SK-MEL-5 (cell line): ENCODE data around the gene IRX3. TPM values are rescaled to one million over a fixed set of nuclear protein-coding genes. Genes with fewer than 3 reads are reported as not detected.

Experiments
- DNase-seq: peaks from one replicate; pipeline ENCODE4 v3.0.0-alpha.2; 2016; ENCODE audit warnings: low read depth, low spot score
- in situ Hi-C: cut with HindIII; loops from 2 replicates; pipeline ENCODE4 v1.10.0; 2016; ENCODE audit warnings: low sequenced_read_pairs, high pct_unique_total_duplicates, low pct_unique_long_range_greater_than_20kb
- total RNA-seq: library from RNA; depleted of rRNA; stranded (reverse); fragments of >200 nt; shearing (Covaris generic); gene quantifications from 2 replicates; pipeline ENCODE4 v1.2.3, GENCODE V29; 2014

The IRX3 gene
- total RNA-seq, 1 experiment from 2014 or later = 15.9 TPM

DNA sequence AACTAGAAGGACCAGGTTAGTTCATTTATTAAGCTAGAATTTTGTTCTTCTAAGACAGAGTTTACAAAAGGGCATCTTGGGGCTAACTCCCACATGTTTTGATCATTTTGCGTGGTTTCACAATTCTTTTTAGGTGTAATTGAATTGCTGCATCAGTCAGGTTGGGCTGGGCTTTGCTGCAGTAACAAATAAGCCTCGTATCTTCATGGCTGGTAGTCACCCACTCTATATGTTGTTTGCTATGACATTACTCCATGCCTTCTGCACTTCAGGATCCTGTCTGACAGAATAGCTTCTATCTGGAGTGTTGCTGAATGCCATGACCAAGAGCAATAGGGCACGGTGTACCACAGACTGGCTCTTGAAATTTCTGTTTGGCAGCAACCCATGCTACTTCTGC lies 10.6 kb upstream of the IRX3 start:
- no peak for DNase-seq
- in situ Hi-C loops = no loop called here

DNA sequence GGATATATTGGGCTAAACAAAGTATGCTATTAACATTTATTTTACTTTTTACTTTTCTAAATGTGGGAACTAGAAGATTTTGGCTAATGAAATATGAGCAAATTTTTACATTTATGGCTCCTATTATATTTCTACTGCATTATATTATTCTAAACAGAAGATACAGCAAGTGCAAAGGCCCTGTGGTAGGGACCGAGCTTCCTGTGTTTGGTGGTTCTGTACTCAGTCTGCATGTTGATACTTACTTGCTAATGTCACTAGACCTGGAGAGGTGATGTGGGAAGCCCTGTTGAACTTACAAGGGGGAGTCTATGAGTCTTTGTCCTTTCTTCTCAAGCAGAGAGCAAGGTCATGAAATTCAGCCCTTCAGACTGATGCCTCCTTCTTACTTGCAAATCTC lies 10.0 kb upstream of the IRX3 start:
- DNase-seq = no peak
- in situ Hi-C loops = no loop called here

DNA sequence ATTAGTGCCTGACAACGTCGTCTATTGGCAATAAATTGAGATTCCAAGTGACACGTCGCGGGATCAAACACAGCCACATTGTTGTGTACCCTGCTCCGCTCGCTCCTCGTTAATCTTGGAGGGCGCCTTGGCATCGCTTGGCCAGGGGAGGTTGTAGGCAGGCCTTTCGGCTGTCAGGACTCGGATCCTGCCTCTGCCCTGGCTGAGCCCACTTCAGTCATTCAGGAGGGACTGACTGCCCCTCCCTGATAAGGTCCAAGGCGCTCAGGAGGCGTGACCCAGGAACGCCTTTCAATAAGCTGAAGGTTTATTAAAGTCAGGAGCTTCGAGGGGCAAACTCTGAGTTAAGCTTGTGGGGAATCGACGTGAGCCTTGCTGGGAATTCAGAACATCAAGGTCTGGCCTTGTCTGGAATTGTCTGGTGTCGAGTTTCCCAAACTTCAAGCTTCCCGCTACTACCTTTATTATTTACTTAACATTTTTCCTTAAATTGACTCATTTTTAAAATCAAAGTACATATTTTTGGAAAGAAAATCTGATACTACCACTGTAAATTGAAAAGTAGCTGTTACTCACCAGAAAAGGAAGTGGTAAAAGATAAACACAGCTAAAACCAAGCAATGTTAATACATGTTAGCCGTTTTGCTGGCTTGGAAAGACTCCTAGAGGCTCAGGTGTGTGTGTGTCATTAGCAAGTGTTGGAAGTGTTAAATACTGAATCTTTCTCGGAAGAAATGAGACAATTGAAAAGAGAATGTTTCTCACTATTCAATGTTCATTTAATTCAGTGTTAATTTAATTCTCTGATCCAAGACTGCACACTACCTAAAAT lies 5.3 kb upstream of the IRX3 start:
- DNase-seq = no peak
- in situ Hi-C loops = no loop called here

DNA sequence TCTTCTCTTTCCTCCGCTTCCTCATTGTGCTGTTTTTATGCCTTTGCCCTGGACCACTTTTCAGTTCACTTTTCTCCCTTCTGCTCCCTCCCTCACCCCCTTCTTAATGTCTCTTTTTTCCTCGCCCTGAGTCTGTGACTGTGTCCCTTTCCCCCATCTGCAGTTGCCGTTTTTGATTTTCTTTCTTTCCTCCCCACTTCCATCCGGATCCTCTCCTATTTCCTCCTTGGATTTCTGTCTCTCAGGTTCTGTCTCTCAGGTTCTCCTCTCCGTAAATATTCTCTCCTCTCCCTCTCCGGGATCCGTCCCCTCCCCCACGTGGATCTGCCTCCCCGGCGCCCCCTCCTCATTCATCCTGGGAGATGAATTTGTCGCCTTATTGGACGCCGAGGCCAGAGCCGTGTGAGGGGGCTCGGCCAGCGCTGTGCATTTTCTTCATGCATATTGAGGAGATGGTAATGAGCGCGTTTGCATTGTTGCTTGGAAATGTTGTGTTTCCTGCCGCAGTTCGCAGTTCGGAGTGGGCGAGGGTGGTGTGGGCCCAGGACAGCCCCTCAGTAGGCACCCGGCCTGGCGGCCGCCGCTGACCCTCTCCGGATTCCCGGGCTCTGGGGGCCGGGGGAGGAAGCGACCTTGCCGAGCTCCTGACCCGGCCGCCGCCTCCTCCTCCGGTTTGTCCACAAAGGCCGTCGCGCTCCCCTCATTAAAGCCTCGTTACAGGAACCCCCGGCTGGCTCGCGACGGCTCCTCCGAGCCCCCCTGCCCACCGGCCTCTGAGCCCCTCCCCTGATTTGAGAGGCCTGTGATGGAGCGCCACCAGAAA lies 4.5 kb upstream of the IRX3 start:
- in situ Hi-C loops = no loop called here
- no peak for DNase-seq

DNA sequence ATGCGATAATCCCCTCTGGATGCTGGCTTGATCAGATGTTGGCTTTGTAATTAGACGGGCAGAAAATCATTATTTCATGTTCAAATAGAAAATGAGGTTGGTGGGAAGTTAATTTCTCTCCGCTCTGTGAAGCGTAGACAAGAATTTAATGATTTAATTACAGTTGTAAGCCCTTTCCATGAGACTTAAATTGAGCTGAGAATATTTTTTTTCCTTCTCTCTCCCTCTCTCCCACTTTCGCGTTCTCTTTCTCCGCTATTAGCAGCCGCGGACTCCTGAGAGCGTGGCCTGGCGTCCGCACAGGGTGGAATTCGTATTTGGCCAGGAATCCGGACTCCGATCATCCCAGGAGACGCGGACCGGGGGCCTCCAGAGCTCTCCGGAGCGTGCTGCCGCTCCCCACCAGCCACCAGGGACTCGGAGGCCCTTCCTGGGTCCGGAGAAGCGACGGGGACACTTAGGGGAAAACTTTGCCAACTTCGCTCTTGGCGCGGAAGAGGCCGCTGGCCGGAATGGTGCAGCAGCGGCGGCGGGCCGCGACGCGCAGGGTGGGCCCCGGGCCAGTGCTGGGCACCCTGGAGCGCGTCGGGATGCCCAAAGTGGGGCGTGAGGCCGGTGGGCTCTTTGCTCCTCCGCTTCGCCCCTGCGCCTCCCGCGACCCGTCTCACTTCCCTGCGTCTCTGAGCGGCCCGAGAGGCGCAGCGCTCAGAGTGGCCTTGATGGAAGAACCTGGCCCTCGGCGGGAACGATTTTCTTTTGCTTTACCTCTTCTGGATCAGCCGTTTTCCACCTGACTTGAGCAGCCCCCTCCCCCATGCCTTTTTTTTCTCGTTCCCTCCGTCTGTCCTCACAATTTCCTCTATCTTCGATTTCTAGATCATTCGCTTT lies 3.6 kb upstream of the IRX3 start:
- no peak for DNase-seq
- in situ Hi-C loops = no loop called here

DNA sequence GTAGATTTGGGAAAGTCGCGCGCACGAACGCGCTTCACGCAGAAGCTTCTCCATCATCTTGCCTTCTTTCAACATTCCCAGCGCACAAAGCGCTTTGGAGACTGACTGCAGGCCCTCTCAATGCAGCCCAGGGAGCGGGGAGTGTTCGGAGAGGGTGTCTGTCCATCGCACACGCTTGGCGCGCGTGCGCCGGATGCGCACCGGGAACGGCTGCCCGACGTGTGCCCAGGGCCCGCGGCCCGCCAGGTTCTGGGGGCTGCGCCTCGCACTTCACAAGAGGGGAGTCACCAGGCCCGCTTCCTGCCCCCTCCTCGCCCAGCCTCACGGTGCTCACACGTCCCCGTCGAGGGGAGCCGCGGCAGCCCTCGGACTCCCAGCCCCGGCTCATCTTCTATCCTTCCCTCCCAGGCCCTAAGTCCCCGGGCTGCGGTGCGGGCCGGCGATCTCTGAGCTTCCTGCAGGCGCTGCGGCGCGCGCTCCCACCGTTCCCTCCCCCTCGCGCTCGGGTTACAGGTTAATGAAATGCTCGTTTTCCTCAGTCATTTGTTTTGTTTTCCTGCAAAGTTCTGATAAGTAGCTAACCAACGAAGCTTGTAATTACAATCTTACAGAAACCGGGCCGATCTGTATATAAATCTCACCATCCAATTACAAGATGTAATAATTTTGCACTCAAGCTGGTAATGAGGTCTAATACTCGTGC lies 2.8 kb upstream of the IRX3 start:
- in situ Hi-C loops = no loop called here
- no peak for DNase-seq

DNA sequence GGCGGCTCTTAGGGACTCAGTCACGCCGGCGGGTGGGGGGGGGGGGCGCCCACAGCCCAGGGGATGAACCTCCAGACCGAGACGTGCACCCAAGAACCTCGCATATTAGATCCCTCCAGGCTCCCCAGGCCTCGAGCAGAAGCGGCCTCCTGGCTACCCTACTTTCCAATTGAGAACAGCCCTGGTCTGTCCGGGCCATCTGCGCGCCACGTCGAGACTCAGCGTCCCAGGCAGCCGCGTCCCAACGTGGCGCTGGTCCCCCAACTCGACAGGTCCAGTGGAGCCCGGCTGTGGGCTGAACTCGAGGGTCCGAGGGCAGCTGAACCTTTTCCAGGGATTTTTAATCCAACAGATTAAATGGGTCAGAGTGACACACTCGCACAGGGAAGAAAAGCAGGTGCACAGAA lies 2.3 kb upstream of the IRX3 start:
- no peak for DNase-seq
- in situ Hi-C loops = no loop called here

DNA sequence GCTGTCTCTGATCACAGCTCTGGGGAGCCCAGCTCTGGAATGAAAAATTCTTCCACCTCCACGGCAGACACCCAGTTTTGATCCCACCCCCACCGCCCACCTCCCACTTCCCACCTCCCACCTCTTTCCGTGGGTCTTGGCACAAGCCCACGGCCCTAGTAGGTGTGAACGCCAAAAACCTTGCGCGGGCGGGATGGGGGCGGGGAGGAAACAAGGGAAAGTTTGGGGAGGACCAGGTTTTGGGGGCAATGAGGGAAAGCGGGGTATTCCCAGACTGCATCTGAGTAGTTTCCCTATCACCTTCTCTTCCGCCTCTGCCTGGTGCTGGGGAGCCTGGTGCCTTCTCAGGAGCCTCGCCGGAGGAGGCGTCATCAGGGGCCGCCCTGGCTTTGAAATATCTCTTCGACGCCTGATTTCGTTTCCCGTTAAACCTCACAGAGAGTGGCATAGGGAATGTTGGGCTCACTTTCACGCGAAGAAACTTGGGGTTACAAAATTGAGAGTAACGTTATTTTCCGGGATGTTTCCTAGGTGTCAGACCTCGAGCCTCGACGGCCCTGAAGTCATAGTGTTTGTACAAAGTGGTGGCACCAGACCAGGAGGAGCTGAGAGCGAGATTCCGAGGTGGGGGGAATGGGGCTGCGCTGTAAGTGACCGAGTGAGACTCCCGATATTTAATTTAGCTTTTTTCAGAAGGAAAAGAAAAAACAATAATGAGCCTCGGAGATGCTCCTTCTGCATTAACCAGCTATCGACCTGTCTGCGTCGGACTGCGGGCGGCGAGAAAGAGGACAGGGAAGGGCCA lies 1.6 kb upstream of the IRX3 start:
- in situ Hi-C loops = no loop called here
- DNase-seq = no peak

DNA sequence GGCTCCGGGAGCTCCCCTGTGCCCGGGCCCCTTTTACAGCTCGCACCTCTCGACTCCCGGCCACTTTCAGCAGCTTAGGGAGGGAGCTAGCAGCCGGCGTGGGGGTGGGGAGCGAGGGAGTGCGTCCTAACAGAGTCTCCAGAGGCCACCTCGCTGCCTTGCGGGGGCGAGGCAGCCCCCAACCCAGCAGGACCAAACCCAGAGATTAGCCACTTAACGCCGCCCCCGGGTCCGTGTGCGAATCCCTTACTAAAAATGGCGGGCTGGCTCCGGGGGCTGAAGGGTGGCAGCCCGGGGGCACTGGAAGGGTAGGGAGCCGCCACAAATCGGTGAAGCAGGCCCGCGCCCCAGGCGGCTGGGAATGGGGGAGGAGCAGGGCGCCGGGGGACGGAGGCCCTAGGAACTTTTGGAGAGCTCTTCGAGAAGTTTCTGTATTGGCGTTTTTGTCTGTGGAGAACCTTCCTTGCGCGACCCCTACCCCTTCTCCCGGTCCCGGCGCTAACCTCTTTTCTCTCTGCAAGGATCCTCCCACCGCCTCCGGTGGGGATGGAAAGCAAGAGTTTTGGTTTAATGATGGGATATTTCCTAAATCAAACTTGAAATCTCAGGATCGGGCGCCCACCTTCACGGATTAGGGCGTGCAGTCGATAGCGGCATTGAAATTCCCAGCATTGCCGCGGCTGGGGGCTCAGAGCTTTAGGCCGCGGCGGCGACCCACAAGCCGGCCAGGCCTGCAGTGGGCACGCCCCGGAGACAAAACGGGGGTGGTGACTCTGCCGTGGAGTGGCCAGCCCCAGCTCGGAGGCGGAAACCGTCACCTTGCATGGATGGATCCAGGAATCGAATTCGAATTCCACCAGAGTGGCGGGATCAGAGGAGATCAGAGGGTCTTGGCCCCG lies 793 bp upstream of the IRX3 start:
- in situ Hi-C loops = no loop called here

DNA sequence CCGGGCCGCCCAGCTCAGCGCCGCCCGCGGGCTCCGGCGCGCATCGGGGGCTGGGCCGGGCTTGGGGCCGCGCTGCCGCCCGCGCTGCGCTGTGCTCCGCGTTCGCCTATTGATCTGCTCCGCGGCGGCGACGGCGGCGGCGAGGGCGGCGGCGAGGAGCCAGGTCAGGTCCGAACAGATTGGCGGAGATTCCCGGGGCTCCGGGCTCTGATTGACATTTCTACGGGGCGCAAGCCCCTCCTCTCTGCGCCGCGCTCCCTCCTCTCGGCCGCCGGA lies 559 bp downstream of the IRX3 start:
- in situ Hi-C loops = no loop called here
- DNase-seq = no peak

More for the DNA sequence above, 793 bp upstream of the IRX3 start:
- no peak for DNase-seq

DNA sequence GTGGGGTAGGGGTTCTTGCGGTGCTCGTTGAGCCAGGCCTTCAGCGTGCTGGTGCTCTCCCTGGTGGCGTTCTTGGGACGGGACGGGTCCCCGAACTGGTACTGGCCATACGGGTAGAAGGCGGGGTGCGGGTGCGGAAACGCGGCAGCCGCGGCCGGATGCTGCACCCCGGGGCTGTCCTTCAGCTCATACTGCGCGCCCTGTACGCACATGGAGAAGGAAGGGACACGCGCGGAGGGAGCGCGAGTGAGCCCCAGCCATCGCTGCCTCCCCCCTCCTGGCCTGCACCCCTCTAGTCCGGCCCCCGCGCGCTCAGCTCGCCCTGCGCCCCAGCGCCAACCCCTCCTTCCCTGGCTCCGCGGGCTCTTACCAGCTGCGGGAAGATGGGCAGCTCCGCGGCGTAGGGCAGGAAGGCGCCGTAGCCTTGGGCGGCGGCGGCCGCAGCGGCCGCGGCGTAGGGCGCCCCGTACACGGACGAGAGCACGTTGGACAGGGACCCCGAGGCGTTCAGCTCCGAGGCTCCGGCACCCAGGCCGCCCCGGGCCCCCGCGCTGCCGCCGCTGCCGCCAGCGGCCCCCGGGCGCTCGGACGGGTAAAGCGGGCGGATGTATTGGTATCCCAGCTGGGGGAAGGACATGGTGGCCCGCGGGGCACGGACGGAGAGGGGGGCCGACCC lies 1.0 kb downstream of the IRX3 start:
- DNase-seq = no peak
- in situ Hi-C loops = no loop called here

DNA sequence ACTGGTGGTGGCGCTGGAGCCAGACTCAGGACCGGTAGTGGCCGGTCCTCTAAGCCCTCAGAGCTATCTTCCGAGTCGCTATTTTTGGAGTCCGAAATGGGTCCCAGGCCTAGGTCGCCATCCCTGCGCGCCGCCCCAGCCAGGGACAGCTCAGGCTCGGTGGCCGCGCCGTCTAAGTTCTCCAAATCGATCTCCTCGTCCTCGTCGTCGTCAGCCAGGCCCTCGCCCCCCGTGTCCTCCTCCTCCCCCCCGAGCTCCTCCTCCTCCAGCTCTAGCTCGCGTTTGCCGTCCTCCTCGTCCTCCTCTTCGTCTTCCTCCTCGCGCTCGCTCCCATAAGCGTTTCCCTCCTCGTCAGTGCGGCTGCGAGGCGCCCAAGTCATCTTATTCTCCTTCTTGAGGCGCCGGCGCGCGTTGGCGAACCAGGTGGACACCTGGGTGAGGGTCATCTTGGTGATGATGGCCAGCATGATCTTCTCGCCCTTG lies 1.6 kb downstream of the IRX3 start:
- in situ Hi-C loops = no loop called here
- DNase-seq = no peak

DNA sequence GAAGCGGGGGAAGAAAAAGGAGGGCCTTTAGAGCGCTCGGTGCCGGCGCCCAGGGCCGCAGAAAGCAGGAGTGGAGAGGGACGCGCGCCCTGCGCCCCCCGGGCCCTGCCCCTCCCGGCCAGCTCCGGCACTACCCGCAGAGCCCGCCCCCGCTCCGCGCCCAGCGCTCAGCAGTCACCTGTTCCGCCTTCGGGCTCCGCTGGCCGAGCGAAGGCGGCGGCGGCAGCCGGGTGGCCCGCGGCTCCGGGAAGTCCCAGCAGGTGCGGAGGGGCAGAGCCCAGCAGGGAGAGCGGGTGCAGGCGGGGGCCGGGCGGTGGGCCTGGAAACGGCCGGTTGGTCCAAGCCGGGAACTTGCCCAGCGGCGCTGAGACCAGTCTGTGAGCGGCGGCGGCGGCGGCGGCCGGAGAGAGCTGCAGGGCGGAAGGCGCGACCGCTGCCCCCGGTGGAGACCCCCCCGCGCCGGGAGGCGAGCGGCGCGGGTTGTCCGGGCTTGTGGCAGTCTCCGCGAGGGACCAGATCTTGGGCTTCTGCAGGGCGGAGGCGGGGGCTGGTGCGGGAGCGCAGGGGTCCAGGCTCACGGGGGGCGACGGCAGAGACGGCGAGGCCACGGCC lies 2.2 kb downstream of the IRX3 start:
- DNase-seq = no peak
- in situ Hi-C loops = no loop called here

DNA sequence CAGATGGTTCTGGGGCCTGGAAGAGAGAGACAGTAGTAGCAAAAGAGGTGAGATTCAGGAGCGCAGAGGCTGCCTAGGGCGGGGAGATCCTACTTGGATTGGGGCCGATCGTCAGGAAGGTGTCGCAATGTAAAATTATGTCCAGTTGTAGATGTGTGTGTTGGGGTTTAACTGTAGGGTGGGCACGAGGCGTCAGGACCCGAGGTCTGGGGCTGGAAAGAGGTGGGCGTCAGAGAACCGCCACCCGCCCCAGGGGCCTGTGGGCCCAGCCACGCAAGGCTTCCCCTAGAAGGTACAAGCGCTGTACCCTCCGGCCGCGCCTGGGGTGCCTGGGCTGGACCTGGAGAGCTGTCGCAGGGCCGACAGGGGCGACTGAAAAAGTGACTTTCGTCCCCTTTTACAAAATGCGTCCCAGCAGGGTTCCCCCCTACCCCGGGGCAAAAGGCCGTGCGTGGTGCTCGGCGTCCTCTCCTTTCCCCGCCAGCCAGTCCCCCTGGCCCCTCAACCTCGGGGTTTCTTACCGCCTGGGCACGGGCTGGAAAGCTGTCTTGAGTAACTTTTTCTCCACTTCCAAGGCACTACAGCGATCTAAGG lies 2.8 kb downstream of the IRX3 start:
- in situ Hi-C loops = no loop called here
- DNase-seq = no peak
